HepG2 (cell line): Measurements from ENCODE around the gene DMGDH. TPM values are rescaled to one million over a fixed set of nuclear protein-coding genes. Genes with fewer than 3 reads are reported as not detected.

Experiments used
- BCLAF1 ChIP-seq: fragments of 450-650 bp; IDR thresholded peaks from 2 replicates; pipeline ENCODE4 v1.6.1; 2017; ENCODE audit warnings: mild to moderate bottlenecking
- NFATC3 ChIP-seq: sonication (generic); formaldehyde crosslinking; IDR thresholded peaks from 2 replicates; pipeline ENCODE4 v1.5.1; 2020; ENCODE audit warnings: mild to moderate bottlenecking, missing genetic modification reagents
- NR2F2 ChIP-seq: IDR thresholded peaks from 2 replicates; pipeline ENCODE4 v1.6.1; 2012; ENCODE audit warnings: low read depth, inconsistent platforms, borderline replicate concordance
- POGK ChIP-seq: sonication (generic); formaldehyde crosslinking; conservative IDR thresholded peaks from 2 replicates; pipeline ENCODE4 v1.8.0; 2022; ENCODE audit warnings: mild to moderate bottlenecking, moderate library complexity, missing genetic modification reagents
- PPARG ChIP-seq: conservative IDR thresholded peaks from 2 replicates; pipeline ENCODE4 v1.6.1; 2016; ENCODE audit warnings: missing biosample characterization, missing genetic modification reagents
- SMARCC2 ChIP-seq: fragments of 450-650 bp; IDR thresholded peaks from 2 replicates; pipeline ENCODE4 v1.6.1; 2017; ENCODE audit warnings: antibody characterized with exemption, mild to moderate bottlenecking
- SOX6 ChIP-seq, 2 experiments: fragments of 450-650 bp in 1 of 2; sonication (generic) in 1 of 2; formaldehyde crosslinking in 1 of 2; IDR thresholded peaks; 2 replicates each; pipeline versions ENCODE4 v1.4.0 to v1.6.1; 2017 to 2020; ENCODE audit warnings: antibody characterized with exemption in 1 of 2, mild to moderate bottlenecking in 1 of 2, missing genetic modification reagents in 1 of 2
- SP2 ChIP-seq: sonication (generic); formaldehyde crosslinking; IDR thresholded peaks from 2 replicates; pipeline ENCODE4 v1.5.1; 2020; ENCODE audit warnings: mild to moderate bottlenecking, missing genetic modification reagents
- SP5 ChIP-seq: IDR thresholded peaks from 2 replicates; pipeline ENCODE4 v1.6.1; 2016; ENCODE audit warnings: low read depth, borderline replicate concordance
- TBL1XR1 ChIP-seq: fragments of 150-350 bp; IDR thresholded peaks from 2 replicates; pipeline ENCODE4 v1.6.1; 2014; ENCODE audit warnings: borderline replicate concordance, low read length; ENCODE audit not compliant: partially characterized antibody
- YY1 ChIP-seq: IDR thresholded peaks from 2 replicates; pipeline ENCODE4 v1.6.1; 2011; ENCODE audit warnings: low read length, low read depth, moderate library complexity, mild to moderate bottlenecking; ENCODE audit not compliant: insufficient read depth, insufficient replicate concordance
- ZBTB2 ChIP-seq: sonication (generic); formaldehyde crosslinking; IDR thresholded peaks from 2 replicates; pipeline ENCODE4 v1.8.0; 2022; ENCODE audit warnings: low read depth, missing genetic modification reagents
- ZFP90 ChIP-seq: sonication (generic); formaldehyde crosslinking; IDR thresholded peaks from 2 replicates; pipeline ENCODE4 v1.8.0; 2022; ENCODE audit warnings: missing genetic modification reagents, mild to moderate bottlenecking, inconsistent platforms, borderline replicate concordance
- ZNF138 ChIP-seq: sonication (generic); formaldehyde crosslinking; IDR thresholded peaks from 2 replicates; pipeline ENCODE4 v1.5.0; 2020; ENCODE audit warnings: mild to moderate bottlenecking, low read depth, missing genetic modification reagents
- ZNF24 ChIP-seq: fragments of 450-650 bp; IDR thresholded peaks from 2 replicates; pipeline ENCODE4 v1.6.1; 2017; ENCODE audit warnings: antibody characterized with exemption, mild to moderate bottlenecking
- ZNF580 ChIP-seq: IDR thresholded peaks from 2 replicates; pipeline ENCODE4 v1.6.1; 2016; ENCODE audit warnings: low read depth, borderline replicate concordance
- ZNF607 ChIP-seq: sonication (generic); formaldehyde crosslinking; IDR thresholded peaks from 2 replicates; pipeline ENCODE4 v1.5.1; 2020; ENCODE audit warnings: missing genetic modification reagents, mild to moderate bottlenecking, borderline replicate concordance
- ZNF740 ChIP-seq: sonication (generic); formaldehyde crosslinking; IDR thresholded peaks from 2 replicates; pipeline ENCODE4 v1.4.0; 2020; ENCODE audit warnings: missing genetic modification reagents
- ZSCAN20 ChIP-seq: sonication (generic); formaldehyde crosslinking; IDR thresholded peaks from 2 replicates; pipeline ENCODE4 v1.4.0; 2020; ENCODE audit warnings: missing genetic modification reagents, mild to moderate bottlenecking, borderline replicate concordance
- ZUFSP ChIP-seq: sonication (generic); formaldehyde crosslinking; IDR thresholded peaks from 2 replicates; pipeline ENCODE4 v1.9.0; 2021; ENCODE audit warnings: missing genetic modification reagents, mild to moderate bottlenecking, borderline replicate concordance
- polyA plus RNA-seq, 8 experiments: library from polyadenylated mRNA; depleted of rRNA in 3 of 8; stranded (reverse) in 7 of 8; unstranded in 1 of 8; fragments of >200 nt; fragmentation: Illumina TruSeq in 4 of 8; extraction: Trizol in 4 of 8; gene quantifications; 2 replicates each; pipeline versions ENCODE4 v1.2.1 to v1.2.3, GENCODE V29; 2011 to 2016; ENCODE audit warnings: low read depth in 4 of 8, missing spikeins in 1 of 8, mixed read lengths in 1 of 8; ENCODE audit not compliant: insufficient read depth in 1 of 8
- total RNA-seq, 5 experiments: library from RNA; depleted of rRNA; stranded (reverse); fragments of >200 nt; fragmentation: Illumina TruSeq; extraction: Trizol; gene quantifications; 2 replicates each; pipeline ENCODE4 v1.2.3, GENCODE V29; 2016; ENCODE audit warnings: low read depth in 1 of 5

The DMGDH gene
- total and polyA plus RNA-seq, 2 of the 13 experiments (the other 11 are each of a cell fraction or from before 2014, with no cell fraction given) = 3.6 to 7.9 TPM

GRCh38 chr5:78984439-78985115 lies 84.9 kb downstream of the DMGDH start (continued):
- TF ChIP-seq SP5 (no peak), BCLAF1 (no peak), NFATC3 (CRISPR knock-in tag) (no peak), ZNF740 (CRISPR knock-in tag) (no peak), ZUFSP (CRISPR knock-in tag) (no peak), TBL1XR1 (no peak), ZFP90 (CRISPR knock-in tag) (no peak), SP2 (CRISPR knock-in tag) (no peak), NR2F2 (peak; percentile 8; the same call in 1 of the 2 replicates), SMARCC2 (no peak), ZNF607 (peak; percentile 33; the same call in 1 of the 2 replicates), ZNF580 (no peak), PPARG (CRISPR knock-in tag) (peak; percentile 59), ZSCAN20 (no peak), SOX6 (IDR thresholded peaks at IDR 0.05) (no peak), SOX6 (CRISPR knock-in tag; IDR thresholded peaks at IDR 0.05) (peak; percentile 43; the same call in 1 of the 2 replicates), YY1 (peak; percentile 70), ZNF138 (CRISPR knock-in tag) (peak; percentile 13; the same call in 1 of the 2 replicates), ZBTB2 (CRISPR knock-in tag) (peak; percentile 63; the same call in 1 of the 2 replicates), ZNF24 (no peak), POGK (peak; percentile 15; the same call in 1 of the 2 replicates)
